Mesenchymal stem cell (in vitro differentiated cells and primary cell): ENCODE measurements around the gene CEACAM18.

ENCODE experiments used
- DNase-seq: peaks from one replicate; pipeline ENCODE4 v3.0.0-alpha.2; 2013
- H2AFZ ChIP-seq: one replicate; pipeline ENCODE4 v1.6.1; 2013; ENCODE audit warnings: low read depth, mild to moderate bottlenecking, control low read depth, inconsistent platforms, low read length, moderate library complexity
- H2AK5ac ChIP-seq: 2 replicates; pipeline ENCODE4 v1.6.1; 2013; ENCODE audit warnings: low read length, moderate library complexity, mild to moderate bottlenecking, inconsistent platforms; ENCODE audit not compliant: severe bottlenecking
- H2BK120ac ChIP-seq: one replicate; pipeline ENCODE4 v1.6.1; 2013; ENCODE audit warnings: low read depth, mild to moderate bottlenecking, inconsistent platforms, low read length, moderate library complexity
- H2BK12ac ChIP-seq, 2 experiments: one replicate each; pipeline ENCODE4 v1.6.1; 2013; ENCODE audit warnings: inconsistent platforms in 2 of 2, low read length in 2 of 2, mild to moderate bottlenecking in 2 of 2, moderate library complexity in 2 of 2, control low read depth in 1 of 2
- H2BK15ac ChIP-seq: one replicate; pipeline ENCODE4 v1.6.1; 2013; ENCODE audit warnings: mild to moderate bottlenecking, low read depth, inconsistent platforms; ENCODE audit not compliant: poor library complexity, severe bottlenecking
- H2BK5ac ChIP-seq: 2 replicates; pipeline ENCODE4 v1.6.1; 2013; ENCODE audit warnings: low read depth, mild to moderate bottlenecking, low read length, control low read depth, inconsistent platforms; ENCODE audit not compliant: poor library complexity, severe bottlenecking
- H3K14ac ChIP-seq, 2 experiments: one replicate each; pipeline ENCODE4 v1.6.1; 2013; ENCODE audit warnings: inconsistent platforms in 2 of 2, low read length in 2 of 2, control low read depth in 1 of 2, mild to moderate bottlenecking in 1 of 2, moderate library complexity in 1 of 2
- H3K18ac ChIP-seq, 2 experiments: one replicate each; pipeline ENCODE4 v1.6.1; 2013; ENCODE audit warnings: inconsistent platforms in 2 of 2, low read length in 2 of 2, control low read depth in 1 of 2, low read depth in 1 of 2, mild to moderate bottlenecking in 1 of 2
- H3K23ac ChIP-seq, 2 experiments: one replicate each; pipeline ENCODE4 v1.6.1; 2013; ENCODE audit warnings: inconsistent platforms in 2 of 2, low read length in 2 of 2, mild to moderate bottlenecking in 2 of 2, moderate library complexity in 2 of 2, control low read depth in 1 of 2
- H3K27ac ChIP-seq: 2 replicates; pipeline ENCODE4 v1.5.1; 2013; ENCODE audit warnings: mild to moderate bottlenecking, moderate library complexity, low read length, control low read depth, inconsistent platforms; ENCODE audit not compliant: poor library complexity, severe bottlenecking
- H3K27me3 ChIP-seq, 2 experiments: 2 replicates each; pipeline versions ENCODE4 v1.6.1 to v1.7.0; 2013; ENCODE audit warnings: low read length in 2 of 2, mild to moderate bottlenecking in 2 of 2, moderate library complexity in 2 of 2, control low read depth in 1 of 2, inconsistent platforms in 1 of 2; ENCODE audit not compliant: control insufficient read depth in 1 of 2, insufficient read depth in 1 of 2
- H3K36me3 ChIP-seq, 2 experiments: 2 replicates each; pipeline versions ENCODE4 v1.6.1 to v1.7.0; 2013; ENCODE audit warnings: low read length in 2 of 2, control low read depth in 1 of 2, inconsistent platforms in 1 of 2, low read depth in 1 of 2, mild to moderate bottlenecking in 1 of 2; ENCODE audit not compliant: insufficient read depth in 2 of 2, control insufficient read depth in 1 of 2
- H3K4ac ChIP-seq, 2 experiments: one replicate each; pipeline ENCODE4 v1.6.1; 2013; ENCODE audit warnings: inconsistent platforms in 2 of 2, low read length in 2 of 2, mild to moderate bottlenecking in 2 of 2, moderate library complexity in 2 of 2, control low read depth in 1 of 2, low read depth in 1 of 2
- H3K4me1 ChIP-seq: 2 replicates; pipeline ENCODE4 v1.6.1; 2013; ENCODE audit warnings: low read depth, low read length, control low read depth; ENCODE audit not compliant: control insufficient read depth, insufficient read depth
- H3K4me2 ChIP-seq: 2 replicates; pipeline ENCODE4 v1.6.1; 2013; ENCODE audit warnings: low read length, mild to moderate bottlenecking, inconsistent platforms; ENCODE audit not compliant: poor library complexity, severe bottlenecking
- H3K4me3 ChIP-seq, 2 experiments: 2 replicates each; pipeline versions ENCODE4 v1.5.1 to v1.7.0; 2013; ENCODE audit warnings: low read length in 2 of 2, mild to moderate bottlenecking in 2 of 2, control low read depth in 1 of 2, low read depth in 1 of 2; ENCODE audit not compliant: insufficient read depth in 1 of 2
- H3K79me1 ChIP-seq: replicated peaks from 2 replicates; pipeline ENCODE4 v1.6.1; 2013; ENCODE audit warnings: mild to moderate bottlenecking, control low read depth, low read length, inconsistent platforms; ENCODE audit not compliant: poor library complexity, severe bottlenecking
- H3K9ac ChIP-seq: 2 replicates; pipeline ENCODE4 v1.7.0; 2013; ENCODE audit warnings: mild to moderate bottlenecking, low read length, moderate library complexity
- H3K9me3 ChIP-seq: 2 replicates; pipeline ENCODE4 v1.7.0; 2013; ENCODE audit warnings: mild to moderate bottlenecking, low read length; ENCODE audit not compliant: control insufficient read depth
- H4K8ac ChIP-seq: one replicate; pipeline ENCODE4 v1.6.1; 2013; ENCODE audit warnings: inconsistent platforms, mild to moderate bottlenecking, low read length, moderate library complexity
- H4K91ac ChIP-seq: one replicate; pipeline ENCODE4 v1.6.1; 2013; ENCODE audit warnings: mild to moderate bottlenecking, low read length, inconsistent platforms
- WGBS: methylation state at CpG from one replicate; pipeline ENCODE4 v1.1.7; 2013; ENCODE audit warnings: mixed read lengths; 5-methylcytosine and 5-hydroxymethylcytosine counted together

Gene CEACAM18

DNA sequence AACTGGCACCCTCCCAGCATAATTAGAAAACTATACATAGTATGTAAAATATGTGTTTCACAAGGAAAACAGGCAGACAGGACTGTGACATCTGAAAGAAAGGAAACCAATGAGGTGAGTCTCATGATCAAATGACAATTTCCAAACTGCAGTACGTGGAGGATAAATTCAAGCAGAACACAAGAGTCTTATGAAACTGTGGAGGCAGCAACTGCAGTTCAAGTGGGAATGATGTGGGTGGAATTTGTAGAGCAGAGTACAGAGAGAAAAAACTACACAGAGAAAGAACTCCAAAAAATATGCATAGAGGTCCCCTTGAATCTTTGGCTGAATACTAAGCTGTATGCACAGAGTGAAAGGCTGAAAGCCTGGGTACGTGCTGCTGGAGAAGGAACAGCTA lies 43.4 kb downstream of the CEACAM18 start:
- Histone ChIP-seq H4K8ac (no peak overlapping the region), H2BK120ac (no peak overlapping the region), H3K4ac (no peak overlapping the region), H3K23ac (no peak overlapping the region), H2BK5ac (no peak overlapping the region), H3K36me3 (no peaks in the 10 kb centered on the region), H2AK5ac (no peak overlapping the region), H3K4me2 (no peak overlapping the region), H3K9ac (no peak overlapping the region), H3K9me3 (peaks cover 6% of the 10 kb centered on the region), H2AFZ (no peak overlapping the region), H4K91ac (no peak overlapping the region), H3K79me1 (no peaks in the 10 kb centered on the region), H3K27me3 (no peaks in the 10 kb centered on the region), H3K14ac (no peak overlapping the region), H3K27ac (no peak overlapping the region), H3K18ac (no peak overlapping the region), H2BK12ac (no peak overlapping the region), H2BK15ac (no peak overlapping the region), H3K4me3 (no peak overlapping the region), H3K4me1 (no peaks in the 10 kb centered on the region)
- DNase-seq: no peak
- 20% methylated on average over 1 of the region's 2 CpGs for whole genome bisulfite sequencing

GRCh38 chr19:51524666-51525264 lies 46.4 kb downstream of the CEACAM18 start:
- DNase-seq: no peak
- Histone ChIP-seq H3K4ac (no peak overlapping the region), H2BK5ac (no peak overlapping the region), H3K9ac (no peak overlapping the region), H3K4me2 (no peak overlapping the region), H2AFZ (no peak overlapping the region), H3K14ac (no peak overlapping the region), H3K79me1 (no peaks in the 10 kb centered on the region), H3K23ac (no peak overlapping the region), H3K27ac (no peak overlapping the region), H3K9me3 (no peaks in the 10 kb centered on the region), H3K4me1 (no peaks in the 10 kb centered on the region), H3K36me3 (no peaks in the 10 kb centered on the region), H3K18ac (no peak overlapping the region), H4K91ac (no peak overlapping the region), H4K8ac (no peak overlapping the region), H2BK120ac (no peak overlapping the region), H2BK15ac (no peak overlapping the region), H2BK12ac (no peak overlapping the region), H2AK5ac (no peak overlapping the region), H3K27me3 (no peaks in the 10 kb centered on the region), H3K4me3 (no peak overlapping the region)
- 68% methylated on average over 8 of the region's 8 CpGs for WGBS

- no peak overlapping the region for H2AFZ ChIP-seq
- no peak overlapping the region for H2BK5ac ChIP-seq
- H2BK12ac ChIP-seq: no peak overlapping the region
- peaks cover 0 to 6% of the 10 kb centered on the region in 2 experiments for H3K27me3 ChIP-seq
- H2AK5ac ChIP-seq: no peak overlapping the region
- H3K4ac ChIP-seq: no peak overlapping the region
- no peak overlapping the region for H2BK120ac ChIP-seq
- no peak overlapping the region for H3K14ac ChIP-seq
- no peak overlapping the region for H3K18ac ChIP-seq
- H3K79me1 ChIP-seq: no peaks in the 10 kb centered on the region
- WGBS: 66% methylated on average over 4 of the region's 4 CpGs
- no peaks in the 10 kb centered on the region for H3K4me1 ChIP-seq
- H3K36me3 ChIP-seq: no peaks in the 10 kb centered on the region
- DNase-seq: no peak
- H3K4me3 ChIP-seq: no peak overlapping the region
- no peak overlapping the region for H2BK15ac ChIP-seq
- H3K9me3 ChIP-seq: no peaks in the 10 kb centered on the region
- no peak overlapping the region for H3K9ac ChIP-seq
- H3K27ac ChIP-seq: no peak overlapping the region
- H4K91ac ChIP-seq: no peak overlapping the region
- H3K23ac ChIP-seq: no peak overlapping the region
- no peak overlapping the region for H4K8ac ChIP-seq
- no peak overlapping the region for H3K4me2 ChIP-seq
Observed at GRCh38 chr19:51525651-51526050, 47.3 kb downstream of the CEACAM18 start.

- no peak overlapping the region for H2BK15ac ChIP-seq
- H4K8ac ChIP-seq: no peak overlapping the region
- no peak overlapping the region for H3K9ac ChIP-seq
- no peak overlapping the region for H3K4me3 ChIP-seq
- H3K14ac ChIP-seq: no peak overlapping the region
- no peaks in the 10 kb centered on the region for H3K4me1 ChIP-seq
- no peak for DNase-seq
- no peak overlapping the region for H2AK5ac ChIP-seq
- H2BK120ac ChIP-seq: no peak overlapping the region
- no peak overlapping the region for H2BK12ac ChIP-seq
- no peak overlapping the region for H3K18ac ChIP-seq
- WGBS: 81% methylated on average over 2 of the region's 2 CpGs
- H2AFZ ChIP-seq: no peak overlapping the region
- no peaks in the 10 kb centered on the region for H3K79me1 ChIP-seq
- H3K23ac ChIP-seq: no peak overlapping the region
- H3K4ac ChIP-seq: no peak overlapping the region
- no peaks in the 10 kb centered on the region for H3K36me3 ChIP-seq
- no peak overlapping the region for H3K4me2 ChIP-seq
- H3K9me3 ChIP-seq: no peaks in the 10 kb centered on the region
- H3K27ac ChIP-seq: no peak overlapping the region
- no peak overlapping the region for H2BK5ac ChIP-seq
- H4K91ac ChIP-seq: no peak overlapping the region
- H3K27me3 ChIP-seq: peaks cover 0 to 25% of the 10 kb centered on the region in 2 experiments
Observed at GRCh38 chr19:51529301-51529700, 51.0 kb downstream of the CEACAM18 start.
